Hepatocyte (in vitro differentiated cells): ENCODE results near the gene ATP8A2. TPM values are rescaled to one million over a fixed set of nuclear protein-coding genes. Genes with fewer than 3 reads are reported as not detected.
"Not testable (repeated sequence)": the region's sequence is repeated elsewhere in the genome, so short reads cannot be mapped to it uniquely, and the experiment has no call there.

Experiments
- DNase-seq: peaks from one replicate; pipeline ENCODE4 v3.0.0-alpha.2; 2016; ENCODE audit warnings: low spot score
- H2AFZ ChIP-seq: fragments of 200-600 bp; sonication (generic); 2 replicates; pipeline ENCODE4 v1.6.0; 2016; ENCODE audit warnings: antibody characterized with exemption, mild to moderate bottlenecking
- H3K27ac ChIP-seq: fragments of 200-600 bp; sonication (generic); 2 replicates; pipeline ENCODE4 v1.5.1; 2016; ENCODE audit warnings: mild to moderate bottlenecking
- H3K27me3 ChIP-seq: fragments of 200-600 bp; sonication (generic); 2 replicates; pipeline ENCODE4 v1.6.1; 2016
- H3K36me3 ChIP-seq: fragments of 200-600 bp; sonication (generic); replicated peaks from 2 replicates; pipeline ENCODE4 v1.5.1; 2016; ENCODE audit warnings: low read depth; ENCODE audit not compliant: insufficient read depth
- H3K4me1 ChIP-seq: fragments of 200-600 bp; sonication (generic); 2 replicates; pipeline ENCODE4 v1.5.1; 2016; ENCODE audit warnings: mild to moderate bottlenecking, moderate library complexity; ENCODE audit not compliant: insufficient read depth
- H3K4me2 ChIP-seq: fragments of 200-600 bp; sonication (generic); 2 replicates; pipeline ENCODE4 v1.6.0; 2016
- H3K4me3 ChIP-seq: fragments of 200-600 bp; sonication (generic); 2 replicates; pipeline ENCODE4 v1.5.1; 2016; ENCODE audit warnings: mild to moderate bottlenecking
- H3K79me2 ChIP-seq: fragments of 200-600 bp; sonication (generic); 2 replicates; pipeline ENCODE4 v1.6.0; 2017; ENCODE audit warnings: mild to moderate bottlenecking
- H3K9me2 ChIP-seq: fragments of 200-600 bp; sonication (generic); replicated peaks from 2 replicates; pipeline ENCODE4 v1.6.0; 2017; ENCODE audit warnings: mild to moderate bottlenecking; ENCODE audit not compliant: insufficient read depth
- H3K9me3 ChIP-seq: fragments of 200-600 bp; sonication (generic); 2 replicates; pipeline ENCODE4 v1.5.1; 2016; ENCODE audit warnings: low read depth, mild to moderate bottlenecking
- H4K20me1 ChIP-seq: fragments of 200-600 bp; sonication (generic); 2 replicates; pipeline ENCODE4 v1.6.0; 2016; ENCODE audit warnings: mild to moderate bottlenecking; ENCODE audit not compliant: insufficient read depth, poor library complexity, severe bottlenecking
- CTCF ChIP-seq: fragments of 200-600 bp; sonication (generic); IDR thresholded peaks from 2 replicates; pipeline ENCODE4 v1.5.1; 2016; ENCODE audit warnings: antibody characterized with exemption, mild to moderate bottlenecking; ENCODE audit not compliant: poor library complexity
- EZH2 ChIP-seq: fragments of 200-600 bp; sonication (generic); IDR thresholded peaks from 2 replicates; pipeline ENCODE4 v1.6.1; 2016; ENCODE audit warnings: antibody characterized with exemption, mild to moderate bottlenecking, borderline replicate concordance
- EZH2phosphoT487 ChIP-seq: fragments of 200-600 bp; sonication (generic); IDR thresholded peaks from one replicate; pipeline ENCODE4 v1.6.1; 2018; ENCODE audit warnings: antibody characterized with exemption, mild to moderate bottlenecking, low read depth, moderate library complexity; ENCODE audit not compliant: unreplicated experiment, severe bottlenecking
- WGBS: methylation state at CpG from one replicate; pipeline ENCODE4 v1.1.6; 2016; ENCODE audit warnings: low lambda C conversion rate; ENCODE audit errors: missing lambda C conversion rate; 5-methylcytosine and 5-hydroxymethylcytosine counted together
- polyA plus RNA-seq: library from polyadenylated mRNA; unstranded; fragments of >200 nt; fragmentation: Nextera tagmentation; extraction: Ambion mirVana; gene quantifications from 2 replicates; pipeline ENCODE4 v1.2.1, GENCODE V29; 2016
- total RNA-seq: library from RNA; depleted of rRNA; stranded (reverse); fragments of >200 nt; gene quantifications from 2 replicates; pipeline ENCODE4 v1.2.3, GENCODE V29; 2014

The ATP8A2 gene
- total and polyA plus RNA-seq, 2 experiments from 2014 or later = 2.1 to 3.1 TPM

DNA sequence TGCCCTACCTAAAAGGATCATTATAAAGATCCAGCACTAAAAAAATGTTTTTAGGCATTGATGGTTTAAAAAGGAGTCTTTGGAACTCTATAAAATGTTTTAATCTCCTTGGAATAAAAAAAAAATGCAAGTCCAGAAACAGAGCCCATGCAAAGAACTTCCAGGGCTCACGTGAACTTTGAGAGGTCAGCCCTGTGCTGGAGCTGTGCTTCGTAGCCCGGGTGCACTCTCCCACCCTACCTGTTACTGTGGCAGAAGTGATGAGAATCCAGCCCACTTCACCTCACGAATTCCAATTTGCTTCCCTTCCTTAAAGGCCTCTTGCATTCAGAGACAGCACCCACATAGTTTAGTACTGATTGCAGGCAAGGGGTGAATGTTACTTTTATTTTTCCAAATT is 412.3 kb downstream of the ATP8A2 start:
- H3K27me3 ChIP-seq = no peaks in the 10 kb centered on the region
- DNase-seq = no peak
- no peak overlapping the region for H2AFZ ChIP-seq
- WGBS = 66% methylated on average over 4 of the region's 4 CpGs
- TF ChIP-seq EZH2 = no peak
- no peak for TF ChIP-seq CTCF
- TF ChIP-seq EZH2phosphoT487 = no peak
- H3K9me3 ChIP-seq = no peaks in the 10 kb centered on the region
- no peak overlapping the region for H3K4me2 ChIP-seq
- no peaks in the 10 kb centered on the region for H3K9me2 ChIP-seq
- H3K79me2 ChIP-seq = no peaks in the 10 kb centered on the region
- no peaks in the 10 kb centered on the region for H4K20me1 ChIP-seq
- H3K27ac ChIP-seq = no peak overlapping the region
- H3K36me3 ChIP-seq = no peaks in the 10 kb centered on the region
- no peak overlapping the region for H3K4me3 ChIP-seq
- no peaks in the 10 kb centered on the region for H3K4me1 ChIP-seq

GRCh38 chr13:25790137-25790536 is 418.4 kb downstream of the ATP8A2 start:
- H3K4me3 ChIP-seq, H3K36me3 ChIP-seq, H2AFZ ChIP-seq, H3K4me2 ChIP-seq, H3K27ac ChIP-seq, H3K4me1 ChIP-seq, H3K27me3 ChIP-seq, H4K20me1 ChIP-seq, DNase-seq, H3K9me3 ChIP-seq, H3K9me2 ChIP-seq, H3K79me2 ChIP-seq: not testable (repeated sequence)
- WGBS = 94% methylated on average over 1 of the region's 1 CpG

- Histone ChIP-seq H3K9me2 (no peaks in the 10 kb centered on the region), H3K4me1 (no peaks in the 10 kb centered on the region)
- WGBS = 93% methylated on average over 1 of the region's 1 CpG
These were observed 423.5 kb downstream of the ATP8A2 start for GRCh38 chr13:25795277-25795676.

GRCh38 chr13:25796474-25796873 is 424.7 kb downstream of the ATP8A2 start:
- Histone ChIP-seq H4K20me1 (no peaks in the 10 kb centered on the region), H3K27ac (no peak overlapping the region), H3K79me2 (no peaks in the 10 kb centered on the region), H3K4me3 (no peak overlapping the region), H2AFZ (no peak overlapping the region), H3K9me3 (no peaks in the 10 kb centered on the region), H3K9me2 (no peaks in the 10 kb centered on the region), H3K36me3 (no peaks in the 10 kb centered on the region), H3K4me2 (no peak overlapping the region), H3K27me3 (no peaks in the 10 kb centered on the region), H3K4me1 (no peaks in the 10 kb centered on the region)
- TF ChIP-seq CTCF = no peak
- TF ChIP-seq EZH2 = no peak
- no peak for TF ChIP-seq EZH2phosphoT487
- 91% methylated on average over 1 of the region's 1 CpG for WGBS
- DNase-seq = no peak

More at GRCh38 chr13:25795277-25795676, 423.5 kb downstream of the ATP8A2 start:
- H3K4me3 ChIP-seq = no peak overlapping the region
- no peak overlapping the region for H2AFZ ChIP-seq
- TF ChIP-seq CTCF (no peak), EZH2phosphoT487 (no peak), EZH2 (no peak)
- H4K20me1 ChIP-seq = no peaks in the 10 kb centered on the region
- no peak overlapping the region for H3K4me2 ChIP-seq
- no peaks in the 10 kb centered on the region for H3K27me3 ChIP-seq
- no peaks in the 10 kb centered on the region for H3K36me3 ChIP-seq
- H3K27ac ChIP-seq = no peak overlapping the region
- no peak for DNase-seq
- H3K9me3 ChIP-seq = no peaks in the 10 kb centered on the region
- no peaks in the 10 kb centered on the region for H3K79me2 ChIP-seq
